Measurements from ENCODE around the gene GSC. TPM values are rescaled to one million over a fixed set of nuclear protein-coding genes. Genes with fewer than 3 reads are reported as not detected.

Gene GSC
- total and polyA plus RNA-seq, 10 of the 15 experiments (the other 5 are each of a cell fraction or from before 2014, with no cell fraction given): not detected

DNA sequence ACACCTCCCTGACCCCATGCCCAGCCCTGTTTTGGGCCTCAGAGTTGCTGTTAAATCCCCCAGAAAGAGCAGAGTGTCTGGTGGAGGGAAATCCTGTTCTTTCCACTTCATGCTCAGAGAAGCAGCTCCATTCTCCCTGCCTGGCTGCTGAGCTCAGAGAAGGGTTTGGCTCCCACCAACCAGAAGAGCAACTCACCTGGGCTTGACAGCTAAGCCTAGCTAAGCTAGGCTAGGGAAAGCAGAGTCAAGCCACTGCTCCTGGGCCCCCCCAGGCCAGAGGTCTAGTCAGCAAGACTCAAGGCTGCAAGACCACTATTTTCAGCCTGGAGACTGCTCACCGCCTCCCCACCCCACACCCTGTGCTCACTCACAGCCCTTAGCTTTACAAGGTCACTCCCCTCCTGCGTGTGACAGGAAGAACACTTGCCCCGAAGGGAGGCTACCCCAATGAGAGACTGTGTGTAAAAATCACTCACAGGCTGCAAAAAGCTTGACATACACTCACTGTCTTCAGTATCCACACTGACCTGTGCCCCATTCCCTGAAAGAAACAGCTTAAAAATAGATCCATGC lies 13.5 kb downstream of the GSC start (continued):
- TF ChIP-seq MLLT1 (IDR thresholded peaks at IDR 0.05) (no peak), RB1 (IDR thresholded peaks at IDR 0.05; ENCODE audit: borderline replicate concordance) (no peak), ZBTB40 (IDR thresholded peaks at IDR 0.05; ENCODE audit: borderline replicate concordance) (no peak), IKZF2 (IDR thresholded peaks at IDR 0.05) (no peak)

- ChIA-PET POLR2A (no interaction called here), CTCF (no interaction called here), SMC1A (ENCODE audit: uncharacterized antibody, unreplicated experiment) (no interaction called here), RAD21 (ENCODE audit: unreplicated experiment) (no interaction called here)
- DNase-seq (ENCODE audit: low read depth, low spot score) (no peak), ATAC-seq (no peak), FAIRE-seq (no peak)
- Histone ChIP-seq H3K4me3 (no peak overlapping the region), H3K27me3 (replicated peaks in 1 of 2; ENCODE audit: control insufficient read depth in 2 of 2, insufficient read depth in 2 of 2, low read length in 1 of 2) (no peaks in the 10 kb centered on the region; a peak in 1 of 4 replicates), H3K4me1 (ENCODE audit: control insufficient read depth, insufficient read depth, low read length) (no peaks in the 10 kb centered on the region), H3K36me3 (ENCODE audit: control insufficient read depth in 2 of 2, insufficient read depth in 2 of 2, low read length in 1 of 2) (no peaks in the 10 kb centered on the region), H3K79me2 (ENCODE audit: control insufficient read depth, insufficient read depth, low read length) (no peaks in the 10 kb centered on the region), H3K27ac (ENCODE audit: control insufficient read depth, insufficient read depth) (no peak overlapping the region), H3K9ac (ENCODE audit: control insufficient read depth, insufficient read depth, low read length) (no peak overlapping the region), H2AFZ (ENCODE audit: control insufficient read depth, low read depth, low read length) (no peak overlapping the region), H4K20me1 (ENCODE audit: control insufficient read depth, insufficient read depth) (no peaks in the 10 kb centered on the region), H3K4me2 (ENCODE audit: control insufficient read depth, insufficient read depth) (no peak overlapping the region), H3K9me3 (replicated peaks; ENCODE audit: control insufficient read depth, insufficient read depth, low read length) (no peaks in the 10 kb centered on the region)
- 10% methylated on average over 6 of the region's 6 CpGs for WGBS (ENCODE audit: insufficient coverage, insufficient replicate concordance, low lambda C conversion rate, missing lambda C conversion rate)
- TF ChIP-seq ZSCAN29 (IDR thresholded peaks at IDR 0.05): no peak
- intact Hi-C loops (cut with micrococcal nuclease; ENCODE audit: unreplicated experiment): no loop called here
- BruUV-seq (replicated peaks): no TSS peak
- in situ Hi-C loops (cut with MboI): no loop called here
Observed at GRCh38 chr14:94754391-94754942, 15.4 kb downstream of the GSC start.
